ENCODE data around the gene DPH3. TPM values are rescaled to one million over a fixed set of nuclear protein-coding genes. Genes with fewer than 3 reads are reported as not detected.

The DPH3 gene
- total RNA-seq, 3 donors from 2014 or later: 20.0 to 26.4 (median 21.0) TPM

DNA sequence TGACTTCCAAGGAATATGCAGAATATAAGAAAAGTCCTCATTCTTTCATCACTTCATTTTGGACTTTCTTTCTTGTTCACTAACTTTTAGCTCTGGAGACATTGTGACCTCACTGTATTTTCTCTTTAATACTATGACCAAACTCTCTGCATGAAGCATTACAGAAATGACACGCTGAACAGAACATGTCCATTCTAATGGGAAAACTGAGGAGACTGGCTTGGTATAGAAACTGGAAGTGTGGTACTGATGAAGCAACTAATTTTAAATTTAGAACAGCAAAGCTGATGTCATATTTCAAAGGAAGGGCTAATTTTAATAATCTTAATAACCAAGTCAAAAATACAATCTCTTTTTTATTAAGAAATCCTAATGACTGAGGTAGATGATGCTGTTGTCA lies 4.7 kb downstream of the DPH3 start:
- H3K4me1 ChIP-seq (ENCODE audit: low read depth): peaks cover 8% of the 10 kb centered on the region
- TF ChIP-seq, protein P1, sequence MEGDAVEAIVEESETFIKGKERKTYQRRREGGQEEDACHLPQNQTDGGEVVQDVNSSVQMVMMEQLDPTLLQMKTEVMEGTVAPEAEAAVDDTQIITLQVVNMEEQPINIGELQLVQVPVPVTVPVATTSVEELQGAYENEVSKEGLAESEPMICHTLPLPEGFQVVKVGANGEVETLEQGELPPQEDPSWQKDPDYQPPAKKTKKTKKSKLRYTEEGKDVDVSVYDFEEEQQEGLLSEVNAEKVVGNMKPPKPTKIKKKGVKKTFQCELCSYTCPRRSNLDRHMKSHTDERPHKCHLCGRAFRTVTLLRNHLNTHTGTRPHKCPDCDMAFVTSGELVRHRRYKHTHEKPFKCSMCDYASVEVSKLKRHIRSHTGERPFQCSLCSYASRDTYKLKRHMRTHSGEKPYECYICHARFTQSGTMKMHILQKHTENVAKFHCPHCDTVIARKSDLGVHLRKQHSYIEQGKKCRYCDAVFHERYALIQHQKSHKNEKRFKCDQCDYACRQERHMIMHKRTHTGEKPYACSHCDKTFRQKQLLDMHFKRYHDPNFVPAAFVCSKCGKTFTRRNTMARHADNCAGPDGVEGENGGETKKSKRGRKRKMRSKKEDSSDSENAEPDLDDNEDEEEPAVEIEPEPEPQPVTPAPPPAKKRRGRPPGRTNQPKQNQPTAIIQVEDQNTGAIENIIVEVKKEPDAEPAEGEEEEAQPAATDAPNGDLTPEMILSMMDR (IDR thresholded peaks at IDR 0.05): no peak
- H3K4me3 ChIP-seq: no peak overlapping the region
- no peaks in the 10 kb centered on the region for H3K9me3 ChIP-seq
- ATAC-seq (no peak), DNase-seq (no peak)
- H3K36me3 ChIP-seq (ENCODE audit: low read depth): no peaks in the 10 kb centered on the region
- intact Hi-C loops (cut with DNase I, micrococcal nuclease): no loop called here

DNA sequence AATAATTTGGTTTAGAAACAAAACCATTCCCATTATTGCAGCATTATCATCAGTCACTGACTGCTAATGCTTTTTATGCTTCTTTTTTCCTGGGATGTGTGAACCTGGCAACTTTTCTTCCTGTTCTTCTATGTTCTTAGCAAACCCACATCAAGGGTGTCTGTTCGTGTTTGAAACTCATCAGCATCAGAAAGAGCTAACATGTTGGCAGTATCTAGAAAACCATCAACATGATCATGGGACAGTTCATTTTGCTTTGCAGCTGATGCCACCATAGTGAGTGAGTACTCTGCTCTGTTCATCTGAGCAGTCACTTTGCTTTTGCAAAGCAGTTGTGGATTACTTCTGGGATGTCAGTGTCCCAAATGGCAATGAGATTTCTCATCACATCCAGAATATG lies 5.9 kb downstream of the DPH3 start:
- TF ChIP-seq, protein P1 (IDR thresholded peaks at IDR 0.05): no peak
- Histone ChIP-seq H3K4me1 (ENCODE audit: low read depth) (peaks cover 6% of the 10 kb centered on the region), H3K4me3 (no peak overlapping the region), H3K36me3 (ENCODE audit: low read depth) (no peaks in the 10 kb centered on the region), H3K9me3 (no peaks in the 10 kb centered on the region)
- ATAC-seq (no peak), DNase-seq (no peak)
- intact Hi-C loops (cut with DNase I, micrococcal nuclease): no loop called here

DNA sequence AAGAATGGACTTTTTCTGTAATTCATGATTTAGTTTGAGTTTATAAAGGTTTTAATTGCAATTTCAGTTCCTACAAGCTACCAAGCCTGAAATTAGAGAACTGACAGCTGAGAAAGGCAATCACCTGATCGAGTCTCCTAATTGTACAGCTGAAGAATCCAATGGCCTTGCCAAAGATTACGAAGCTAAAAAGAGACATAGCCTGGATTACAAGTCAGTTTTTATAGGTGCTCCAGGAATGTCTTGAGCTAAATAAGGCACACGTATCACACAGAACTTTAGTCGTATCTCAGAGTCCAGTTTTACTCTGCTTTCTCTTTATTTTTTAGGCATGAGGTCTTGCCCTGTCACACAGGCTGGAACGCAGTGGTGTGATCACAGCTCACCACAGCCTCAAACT lies 6.6 kb downstream of the DPH3 start:
- no peaks in the 10 kb centered on the region for H3K9me3 ChIP-seq
- no peak overlapping the region for H3K4me3 ChIP-seq
- ATAC-seq (no peak), DNase-seq (no peak)
- intact Hi-C loops (cut with DNase I, micrococcal nuclease): no loop called here
- no peaks in the 10 kb centered on the region for H3K36me3 ChIP-seq (ENCODE audit: low read depth)
- H3K4me1 ChIP-seq (ENCODE audit: low read depth): peaks cover under 1% of the 10 kb centered on the region
- TF ChIP-seq, protein P1 (IDR thresholded peaks at IDR 0.05): no peak

DNA sequence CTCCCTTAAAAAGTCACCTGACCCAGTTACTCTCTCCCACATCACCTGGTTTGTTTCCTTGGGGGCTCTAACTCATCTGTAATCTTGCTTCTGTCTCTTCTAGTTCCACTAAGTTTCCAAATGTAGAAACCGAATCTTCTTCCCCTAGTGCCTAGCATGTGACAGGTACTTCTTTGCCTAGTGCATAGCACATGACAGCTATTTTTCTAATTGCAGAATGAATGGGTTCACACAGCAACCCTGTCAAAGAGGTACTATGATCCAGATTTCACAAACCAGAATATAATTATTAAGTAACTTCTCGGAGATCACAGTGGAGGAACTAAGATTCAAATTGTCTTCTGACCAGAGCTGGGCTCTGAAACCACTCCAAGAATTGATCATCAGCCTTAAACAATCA lies 7.4 kb downstream of the DPH3 start:
- ATAC-seq: no peak
- no peak for DNase-seq
- Histone ChIP-seq H3K4me3 (no peak overlapping the region), H3K9me3 (no peaks in the 10 kb centered on the region), H3K36me3 (ENCODE audit: low read depth) (no peaks in the 10 kb centered on the region), H3K4me1 (ENCODE audit: low read depth) (no peaks in the 10 kb centered on the region)
- TF ChIP-seq, protein P1 (IDR thresholded peaks at IDR 0.05): no peak
- intact Hi-C loops (cut with DNase I, micrococcal nuclease): no loop called here

DNA sequence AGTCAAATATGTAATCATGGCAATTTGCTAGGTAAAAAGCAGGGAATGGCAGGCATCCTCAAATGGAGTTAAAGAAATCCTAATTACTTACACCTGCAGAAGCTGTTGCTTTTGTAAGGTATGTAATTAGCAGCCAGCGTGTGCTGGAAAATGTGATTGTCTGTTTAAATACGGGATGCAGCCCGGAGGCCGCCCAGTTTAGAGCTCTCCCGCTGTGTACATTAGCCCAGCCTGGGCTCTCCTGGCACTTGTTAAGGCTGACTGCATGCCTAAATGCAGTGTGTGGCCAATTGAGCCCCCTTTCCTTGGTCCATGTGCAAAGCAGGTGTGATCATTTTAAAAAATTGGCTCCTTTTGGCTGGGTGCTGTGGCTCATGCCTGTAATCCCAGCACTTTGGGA lies 9.0 kb downstream of the DPH3 start:
- TF ChIP-seq, protein P1 (IDR thresholded peaks at IDR 0.05): no peak
- Histone ChIP-seq H3K36me3 (ENCODE audit: low read depth) (no peaks in the 10 kb centered on the region), H3K4me1 (ENCODE audit: low read depth) (peaks cover 3% of the 10 kb centered on the region), H3K4me3 (no peak overlapping the region), H3K9me3 (no peaks in the 10 kb centered on the region)
- ATAC-seq (no peak), DNase-seq (no peak)
- intact Hi-C loops (cut with DNase I, micrococcal nuclease): no loop called here

DNA sequence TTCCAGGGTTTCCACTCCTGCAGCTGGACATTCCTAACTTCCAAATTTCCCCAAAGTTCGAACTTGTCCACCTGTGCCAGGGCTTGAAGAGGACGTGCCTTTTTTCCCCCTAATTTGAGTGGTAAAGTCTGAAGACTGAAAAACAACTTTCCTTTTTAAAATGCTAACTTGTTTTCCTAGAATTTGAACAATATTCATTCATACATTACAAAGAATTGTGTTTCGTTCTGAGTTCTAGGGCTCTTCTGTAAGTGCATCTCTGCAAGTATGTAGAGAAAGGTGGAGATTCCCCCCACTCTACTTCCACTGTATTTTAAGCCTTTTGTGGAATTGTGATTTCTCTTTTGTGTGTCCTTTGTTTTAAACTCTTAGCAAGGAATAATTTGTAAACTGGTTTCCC lies 9.4 kb downstream of the DPH3 start:
- Histone ChIP-seq H3K4me1 (ENCODE audit: low read depth) (peaks cover 3% of the 10 kb centered on the region), H3K36me3 (ENCODE audit: low read depth) (no peaks in the 10 kb centered on the region), H3K9me3 (no peaks in the 10 kb centered on the region), H3K4me3 (no peak overlapping the region)
- ATAC-seq (no peak), DNase-seq (no peak)
- TF ChIP-seq, protein P1 (IDR thresholded peaks at IDR 0.05): no peak
- intact Hi-C loops (cut with DNase I, micrococcal nuclease): no loop called here
